ENCODE results near the gene ARID1B.

DNA sequence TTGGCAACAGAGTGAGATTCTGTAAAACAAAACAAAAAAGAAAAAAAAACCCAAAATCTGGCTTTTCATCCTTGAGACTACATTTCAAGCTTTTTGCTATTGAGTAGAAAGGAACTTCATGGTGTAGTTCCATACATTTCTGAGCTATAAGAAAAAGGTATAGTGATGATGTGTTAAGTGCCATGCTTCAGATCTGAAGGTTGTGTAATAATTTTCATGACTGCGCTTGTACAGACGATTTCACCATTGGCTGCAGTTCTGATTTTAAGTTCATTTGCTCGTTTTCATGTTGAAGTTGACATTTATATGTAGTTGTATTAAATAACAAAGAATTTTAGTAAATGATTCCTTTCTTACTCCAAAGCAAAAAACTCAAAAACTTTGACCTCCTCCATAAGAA, 247.6 kb downstream of the ARID1B start:
- TF ChIP-seq GATA3 (IDR thresholded peaks at IDR 0.05; ENCODE audit: low read depth, low read length) = no peak
- no peak for TF ChIP-seq GATA2 (IDR thresholded peaks at IDR 0.05; ENCODE audit: low read depth, low read length)
